OCI-LY1 (cell line): ENCODE results near the gene SLC17A1.

Experiments used
- H2AFZ ChIP-seq: fragments of 200-600 bp; sonication (generic), shearing (Covaris generic); 2 replicates; pipeline ENCODE4 v1.6.0; 2014; ENCODE audit warnings: antibody characterized with exemption, mild to moderate bottlenecking, low read length
- H3F3A ChIP-seq: fragments of 200-600 bp; sonication (generic), shearing (Covaris generic); 2 replicates; pipeline ENCODE4 v1.6.0; 2014; ENCODE audit warnings: mild to moderate bottlenecking, antibody characterized with exemption, low read length, moderate library complexity; ENCODE audit not compliant: insufficient read depth
- H3K27ac ChIP-seq: fragments of 200-600 bp; sonication (generic); 2 replicates; pipeline ENCODE4 v1.5.1; 2014; ENCODE audit warnings: low read length, mixed run types, mild to moderate bottlenecking, low read depth; ENCODE audit not compliant: poor library complexity, severe bottlenecking
- H3K27me3 ChIP-seq: fragments of 200-600 bp; sonication (generic); 2 replicates; pipeline ENCODE4 v1.6.0; 2014; ENCODE audit warnings: antibody characterized with exemption, mild to moderate bottlenecking, low read length, moderate library complexity; ENCODE audit not compliant: insufficient read depth
- H3K36me3 ChIP-seq: fragments of 200-600 bp; sonication (generic); 2 replicates; pipeline ENCODE4 v1.6.1; 2014; ENCODE audit warnings: mild to moderate bottlenecking, antibody characterized with exemption, low read length, moderate library complexity, mixed read lengths; ENCODE audit not compliant: insufficient read depth
- H3K4me1 ChIP-seq: fragments of 200-600 bp; sonication (generic); 2 replicates; pipeline ENCODE4 v1.5.1; 2014; ENCODE audit warnings: mild to moderate bottlenecking, low read length, moderate library complexity; ENCODE audit not compliant: insufficient read depth, severe bottlenecking
- H3K4me2 ChIP-seq: fragments of 200-600 bp; sonication (generic), shearing (Covaris generic); 2 replicates; pipeline ENCODE4 v1.6.1; 2014; ENCODE audit warnings: low read length
- H3K4me3 ChIP-seq: fragments of 200-600 bp; sonication (generic); 2 replicates; pipeline ENCODE4 v1.5.1; 2014; ENCODE audit warnings: low read length, low read depth, mild to moderate bottlenecking, mixed read lengths; ENCODE audit not compliant: poor library complexity, severe bottlenecking
- H3K79me2 ChIP-seq: fragments of 200-600 bp; shearing (Covaris generic); 2 replicates; pipeline ENCODE4 v1.6.1; 2016; ENCODE audit warnings: mixed run types, low read length, mixed read lengths; ENCODE audit not compliant: insufficient read depth
- H3K9ac ChIP-seq: fragments of 200-600 bp; sonication (generic), shearing (Covaris generic); 2 replicates; pipeline ENCODE4 v1.6.1; 2014; ENCODE audit warnings: mild to moderate bottlenecking, low read length, mixed read lengths
- H3K9me2 ChIP-seq: fragments of 200-600 bp; sonication (generic), shearing (Covaris generic); 2 replicates; pipeline ENCODE4 v1.6.1; 2014; ENCODE audit warnings: low read depth, mild to moderate bottlenecking, low read length, mixed read lengths
- H3K9me3 ChIP-seq: fragments of 200-600 bp; shearing (Covaris generic); 2 replicates; pipeline ENCODE4 v1.6.1; 2014; ENCODE audit warnings: low read length, mixed read lengths
- H4K20me1 ChIP-seq: fragments of 200-600 bp; sonication (generic), shearing (Covaris generic); 2 replicates; pipeline ENCODE4 v1.6.0; 2016; ENCODE audit warnings: mild to moderate bottlenecking, low read length; ENCODE audit not compliant: insufficient read depth
- EZH2 ChIP-seq: fragments of 200-600 bp; sonication (generic), shearing (Covaris generic); IDR thresholded peaks from 2 replicates; pipeline ENCODE4 v1.8.0; 2017; ENCODE audit warnings: borderline replicate concordance, mixed run types, mild to moderate bottlenecking, antibody characterized with exemption, low read length, moderate library complexity, mixed read lengths
- TF ChIP-seq, protein P1 (sequence below): fragments of 200-600 bp; sonication (generic), shearing (Covaris generic); IDR thresholded peaks from 2 replicates; pipeline ENCODE4 v1.5.1; 2017; ENCODE audit warnings: mild to moderate bottlenecking, antibody characterized with exemption, low read length, moderate library complexity, mixed read lengths

SLC17A1 gene

DNA sequence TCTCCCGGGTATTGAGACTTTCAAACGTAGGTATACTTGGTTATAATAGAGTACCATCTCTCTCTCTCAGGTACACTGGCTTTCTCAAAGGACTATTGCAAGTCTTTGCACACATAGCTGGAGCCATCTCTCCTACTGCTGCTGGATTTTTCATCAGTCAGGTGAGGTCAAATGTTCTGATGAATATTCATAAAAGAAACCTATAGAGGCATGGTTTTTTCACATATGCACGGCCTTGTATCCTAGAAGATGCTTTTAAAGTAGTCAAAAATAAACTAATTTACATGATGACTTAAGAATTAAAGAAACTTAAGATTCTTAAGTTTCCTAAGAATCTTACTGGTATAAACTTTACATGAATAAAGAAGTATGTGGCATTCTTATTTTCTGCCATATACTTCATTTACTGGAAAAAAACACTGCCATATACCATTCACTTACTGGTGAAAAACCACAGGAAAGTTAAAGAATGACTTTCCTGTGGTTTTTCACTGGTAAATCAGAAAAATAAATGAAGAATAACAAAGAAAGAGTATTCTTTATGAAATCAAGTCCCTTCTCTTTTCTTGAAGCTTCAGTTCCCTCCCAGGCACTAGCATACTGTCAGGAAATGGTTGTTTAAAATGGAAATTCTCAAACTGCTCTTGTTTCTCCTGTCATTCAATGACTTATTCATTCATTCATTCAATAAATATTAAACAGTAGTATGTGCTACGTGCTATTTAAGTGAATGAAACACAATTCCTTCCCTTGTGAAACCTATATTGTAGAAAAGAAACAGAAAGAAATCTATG is 53.8 kb downstream of the SLC17A1 start:
- no peak overlapping the region for H3K4me3 ChIP-seq
- H3K4me2 ChIP-seq, result no peak overlapping the region
- no peak overlapping the region for H3K9ac ChIP-seq
- H3K27ac ChIP-seq, result no peak overlapping the region
- no peaks in the 10 kb centered on the region for H4K20me1 ChIP-seq
- no peaks in the 10 kb centered on the region for H3K27me3 ChIP-seq
- no peaks in the 10 kb centered on the region for H3K36me3 ChIP-seq
- no peaks in the 10 kb centered on the region for H3K9me3 ChIP-seq
- TF ChIP-seq, protein P1, sequence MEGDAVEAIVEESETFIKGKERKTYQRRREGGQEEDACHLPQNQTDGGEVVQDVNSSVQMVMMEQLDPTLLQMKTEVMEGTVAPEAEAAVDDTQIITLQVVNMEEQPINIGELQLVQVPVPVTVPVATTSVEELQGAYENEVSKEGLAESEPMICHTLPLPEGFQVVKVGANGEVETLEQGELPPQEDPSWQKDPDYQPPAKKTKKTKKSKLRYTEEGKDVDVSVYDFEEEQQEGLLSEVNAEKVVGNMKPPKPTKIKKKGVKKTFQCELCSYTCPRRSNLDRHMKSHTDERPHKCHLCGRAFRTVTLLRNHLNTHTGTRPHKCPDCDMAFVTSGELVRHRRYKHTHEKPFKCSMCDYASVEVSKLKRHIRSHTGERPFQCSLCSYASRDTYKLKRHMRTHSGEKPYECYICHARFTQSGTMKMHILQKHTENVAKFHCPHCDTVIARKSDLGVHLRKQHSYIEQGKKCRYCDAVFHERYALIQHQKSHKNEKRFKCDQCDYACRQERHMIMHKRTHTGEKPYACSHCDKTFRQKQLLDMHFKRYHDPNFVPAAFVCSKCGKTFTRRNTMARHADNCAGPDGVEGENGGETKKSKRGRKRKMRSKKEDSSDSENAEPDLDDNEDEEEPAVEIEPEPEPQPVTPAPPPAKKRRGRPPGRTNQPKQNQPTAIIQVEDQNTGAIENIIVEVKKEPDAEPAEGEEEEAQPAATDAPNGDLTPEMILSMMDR, result no peak
- TF ChIP-seq EZH2, result no peak
- no peaks in the 10 kb centered on the region for H3K9me2 ChIP-seq
- H3F3A ChIP-seq, result no peaks in the 10 kb centered on the region
- H3K79me2 ChIP-seq, result no peaks in the 10 kb centered on the region
- no peaks in the 10 kb centered on the region for H3K4me1 ChIP-seq
- no peak overlapping the region for H2AFZ ChIP-seq

DNA sequence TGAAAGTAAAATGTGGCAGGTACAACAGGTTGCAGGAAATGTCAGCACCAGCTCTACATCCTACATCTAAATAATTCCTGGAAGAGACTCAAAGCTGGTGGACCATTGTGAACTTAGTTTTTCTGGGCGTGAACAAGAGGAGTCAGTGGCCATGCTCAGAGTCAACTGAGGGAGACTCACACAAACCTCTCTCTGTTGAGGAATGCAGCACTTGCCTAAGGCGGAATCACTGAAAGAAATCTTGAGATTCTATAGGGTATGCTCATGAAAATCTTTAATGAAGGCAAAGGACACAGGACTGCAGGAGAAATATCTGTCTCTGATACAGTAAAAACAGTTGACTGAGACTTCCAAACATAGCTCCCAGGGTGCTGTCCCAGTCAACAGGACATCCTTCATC is 54.8 kb downstream of the SLC17A1 start:
- TF ChIP-seq, protein P1, result no peak
- TF ChIP-seq EZH2, result no peak
- Histone ChIP-seq H3K27ac (no peak overlapping the region), H3K9me3 (no peaks in the 10 kb centered on the region), H3K9me2 (no peaks in the 10 kb centered on the region), H3K79me2 (no peaks in the 10 kb centered on the region), H4K20me1 (no peaks in the 10 kb centered on the region), H3K4me1 (no peaks in the 10 kb centered on the region), H3K36me3 (no peaks in the 10 kb centered on the region), H3K9ac (no peak overlapping the region), H3F3A (no peaks in the 10 kb centered on the region), H3K4me3 (no peak overlapping the region), H2AFZ (no peak overlapping the region), H3K4me2 (no peak overlapping the region), H3K27me3 (no peaks in the 10 kb centered on the region)

DNA sequence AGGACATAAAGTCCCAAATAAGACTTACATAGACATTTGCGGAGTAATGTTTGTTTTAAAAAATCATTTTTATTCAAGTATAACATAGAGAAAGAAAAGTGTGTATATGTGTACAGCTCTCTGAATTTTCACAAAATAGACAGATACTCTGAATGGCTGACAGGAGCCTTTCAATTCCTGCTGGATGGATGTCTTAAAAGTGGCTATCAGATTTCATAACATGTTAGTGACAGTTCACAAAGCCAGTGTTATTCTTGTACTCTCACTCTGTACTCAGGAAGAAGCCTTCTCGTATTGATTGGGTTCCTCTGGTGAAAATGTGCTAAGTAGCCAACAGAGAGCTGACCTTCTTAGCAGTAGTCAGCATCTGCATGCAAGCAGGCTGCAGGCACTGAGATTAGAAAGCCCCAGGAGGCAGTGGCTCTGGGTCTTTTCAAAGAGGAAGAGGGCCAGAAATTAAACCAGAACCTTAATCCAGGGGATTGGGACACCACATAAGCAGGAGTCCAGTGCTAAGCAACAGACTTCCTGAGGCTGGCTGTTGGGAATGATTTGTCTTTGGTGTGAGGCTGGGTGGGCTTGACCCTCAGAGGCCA is 57.6 kb downstream of the SLC17A1 start:
- Histone ChIP-seq H3K4me3 (no peak overlapping the region), H3K27me3 (no peaks in the 10 kb centered on the region), H2AFZ (no peak overlapping the region), H3K4me2 (no peak overlapping the region), H3K9ac (no peak overlapping the region), H3K27ac (no peak overlapping the region), H3K9me2 (no peaks in the 10 kb centered on the region), H3K79me2 (no peaks in the 10 kb centered on the region), H3K4me1 (no peaks in the 10 kb centered on the region), H4K20me1 (no peaks in the 10 kb centered on the region), H3F3A (no peaks in the 10 kb centered on the region), H3K9me3 (no peaks in the 10 kb centered on the region), H3K36me3 (no peaks in the 10 kb centered on the region)
- TF ChIP-seq EZH2, result no peak
- TF ChIP-seq, protein P1, result no peak
